IMR-90 (cell line): ENCODE results near the gene ATOSB. TPM values are rescaled to one million over a fixed set of nuclear protein-coding genes. Genes with fewer than 3 reads are reported as not detected.

Experiments used
- ATAC-seq: fragments of 200-7000 bp; cut with Tn5 transposase; 2 replicates; pipeline ENCODE4 v1.9.1; 2020; ENCODE audit warnings: low read depth, mild to moderate bottlenecking, moderate library complexity
- BruUV-seq: library from RNA; stranded (reverse); fragments of 400-500 nt; replicated peaks from 2 replicates; lab custom pipeline; 2021; lab: Mats Ljungman, UMichigan
- CTCF ChIA-PET: fragments of 300-600 bp; formaldehyde crosslinking; extraction: SDS; loops from one replicate; lab custom pipeline; 2021; ENCODE audit warnings: antibody characterized with exemption; lab: Yijun Ruan, JAX
- POLR2A ChIA-PET: fragments of 300-600 bp; sonication (Branson Sonifier 250); formaldehyde crosslinking; loops from one replicate; lab custom pipeline; 2022; ENCODE audit warnings: antibody characterized with exemption; ENCODE audit not compliant: unreplicated experiment; lab: Charles Lee
- DNase-seq: peaks from one replicate; pipeline ENCODE4 v3.0.0; 2013
- H2AFZ ChIP-seq: replicated peaks from 2 replicates; pipeline ENCODE3; 2013; ENCODE audit warnings: low read length, mild to moderate bottlenecking; ENCODE audit not compliant: poor library complexity
- H2AK5ac ChIP-seq: 2 replicates; pipeline ENCODE4 v1.6.1; 2013; ENCODE audit warnings: low read depth, low read length, inconsistent platforms
- H2AK9ac ChIP-seq: replicated peaks from 2 replicates; pipeline ENCODE3; 2013; ENCODE audit warnings: mild to moderate bottlenecking, low read depth, low read length, moderate library complexity; ENCODE audit not compliant: poor library complexity
- H2BK120ac ChIP-seq: 2 replicates; pipeline ENCODE4 v1.6.1; 2013; ENCODE audit warnings: low read depth, low read length, inconsistent platforms
- H2BK15ac ChIP-seq: 3 replicates; pipeline ENCODE4 v1.6.1; 2013; ENCODE audit warnings: low read depth, low read length, inconsistent platforms
- H2BK20ac ChIP-seq: 2 replicates; pipeline ENCODE4 v1.6.1; 2013; ENCODE audit warnings: low read depth, mild to moderate bottlenecking, inconsistent platforms, low read length, moderate library complexity
- H2BK5ac ChIP-seq: 2 replicates; pipeline ENCODE4 v1.6.1; 2013; ENCODE audit warnings: mild to moderate bottlenecking, low read depth, low read length, inconsistent platforms; ENCODE audit not compliant: poor library complexity, severe bottlenecking
- H3K14ac ChIP-seq: replicated peaks from 2 replicates; pipeline ENCODE4 v1.6.1; 2013; ENCODE audit warnings: low read depth, low read length, inconsistent platforms
- H3K18ac ChIP-seq: 2 replicates; pipeline ENCODE4 v1.6.1; 2013; ENCODE audit warnings: low read depth, low read length, control low read depth
- H3K23ac ChIP-seq: 2 replicates; pipeline ENCODE4 v1.6.1; 2013; ENCODE audit warnings: low read depth, low read length, inconsistent platforms
- H3K27ac ChIP-seq: 2 replicates; pipeline ENCODE4 v1.5.1; 2013; ENCODE audit warnings: mild to moderate bottlenecking, control low read depth, low read length; ENCODE audit not compliant: insufficient read depth
- H3K27me3 ChIP-seq: 2 replicates; pipeline ENCODE4 v1.6.1; 2013; ENCODE audit warnings: low read length; ENCODE audit not compliant: control insufficient read depth, insufficient read depth
- H3K36me3 ChIP-seq: 2 replicates; pipeline ENCODE4 v1.6.1; 2013; ENCODE audit warnings: low read length, mixed read lengths; ENCODE audit not compliant: control insufficient read depth, insufficient read depth
- H3K4ac ChIP-seq: 2 replicates; pipeline ENCODE4 v1.6.1; 2013; ENCODE audit warnings: low read depth, low read length, inconsistent platforms
- H3K4me1 ChIP-seq: 2 replicates; pipeline ENCODE4 v1.6.1; 2013; ENCODE audit warnings: low read length, mixed read lengths; ENCODE audit not compliant: control insufficient read depth, insufficient read depth
- H3K4me2 ChIP-seq: 2 replicates; pipeline ENCODE4 v1.6.1; 2013; ENCODE audit warnings: low read depth, mild to moderate bottlenecking, control low read depth, low read length, moderate library complexity
- H3K4me3 ChIP-seq: 2 replicates; pipeline ENCODE4 v1.5.1; 2013; ENCODE audit warnings: low read depth, mild to moderate bottlenecking, control low read depth, low read length, moderate library complexity; ENCODE audit not compliant: insufficient read depth
- H3K56ac ChIP-seq: 2 replicates; pipeline ENCODE4 v1.6.1; 2013; ENCODE audit warnings: low read length, inconsistent platforms; ENCODE audit not compliant: insufficient read depth; ENCODE audit errors: extremely low read depth
- H3K79me1 ChIP-seq, 2 experiments: 2 replicates each; pipeline ENCODE4 v1.6.1; 2013; ENCODE audit warnings: low read length in 2 of 2, inconsistent platforms in 1 of 2, low read depth in 1 of 2
- H3K9ac ChIP-seq: 2 replicates; pipeline ENCODE4 v1.6.1; 2013; ENCODE audit warnings: low read depth, low read length, control low read depth
- H3K9me1 ChIP-seq: 2 replicates; pipeline ENCODE4 v1.6.1; 2013; ENCODE audit warnings: low read length, inconsistent platforms; ENCODE audit not compliant: insufficient read depth
- H3K9me3 ChIP-seq: 2 replicates; pipeline ENCODE4 v1.6.1; 2013; ENCODE audit warnings: low read length; ENCODE audit not compliant: control insufficient read depth, insufficient read depth
- H4K20me1 ChIP-seq: 2 replicates; pipeline ENCODE4 v1.6.1; 2013; ENCODE audit warnings: low read length, inconsistent platforms; ENCODE audit not compliant: insufficient read depth
- H4K5ac ChIP-seq: 2 replicates; pipeline ENCODE4 v1.6.1; 2013; ENCODE audit warnings: mild to moderate bottlenecking, low read depth, low read length, control low read depth
- H4K8ac ChIP-seq, 2 experiments: 2 replicates each; pipeline ENCODE4 v1.6.1; 2013; ENCODE audit warnings: low read depth in 2 of 2, low read length in 2 of 2, control low read depth in 1 of 2, inconsistent platforms in 1 of 2
- H4K91ac ChIP-seq: 2 replicates; pipeline ENCODE4 v1.6.1; 2013; ENCODE audit warnings: low read depth, low read length, inconsistent platforms; ENCODE audit not compliant: insufficient read depth
- CEBPB ChIP-seq: IDR thresholded peaks from 2 replicates; pipeline ENCODE4 v1.6.1; 2012; ENCODE audit warnings: low read depth, low read length, improper control_type of control experiment
- CHD1 ChIP-seq: IDR thresholded peaks from 2 replicates; pipeline ENCODE4 v1.6.1; 2012; ENCODE audit warnings: low read depth, low read length, improper control_type of control experiment
- MAFK ChIP-seq: IDR thresholded peaks from 2 replicates; pipeline ENCODE4 v1.6.1; 2012; ENCODE audit warnings: low read depth, low read length, improper control_type of control experiment
- MXI1 ChIP-seq: IDR thresholded peaks from 2 replicates; pipeline ENCODE4 v1.6.1; 2012; ENCODE audit warnings: low read depth, mild to moderate bottlenecking, low read length, moderate library complexity, borderline replicate concordance
- POLR2A ChIP-seq: IDR thresholded peaks from 2 replicates; pipeline ENCODE4 v1.6.1; 2012; ENCODE audit warnings: mild to moderate bottlenecking, low read depth, low read length
- RAD21 ChIP-seq: IDR thresholded peaks from 2 replicates; pipeline ENCODE4 v1.6.1; 2012; ENCODE audit warnings: low read length, improper control_type of control experiment
- SMC3 ChIP-seq: fragments of 150-350 bp; IDR thresholded peaks from 2 replicates; pipeline ENCODE4 v1.6.1; 2016; ENCODE audit warnings: low read depth, mild to moderate bottlenecking, antibody characterized with exemption, low read length, moderate library complexity
- WGBS, 2 experiments: methylation state at CpG; one replicate each; pipeline versions ENCODE4 v1.1.5 to v1.1.7; 2013; ENCODE audit warnings: missing lambda C conversion rate in 2 of 2; ENCODE audit not compliant: insufficient read length in 1 of 2; ENCODE audit errors: extremely low coverage in 2 of 2; 5-methylcytosine and 5-hydroxymethylcytosine counted together
- dilution Hi-C: fragments of 300-500 bp; cut with HindIII; formaldehyde crosslinking; loops from one replicate; pipeline ENCODE4 v1.14.3; 2018; ENCODE audit warnings: low sequenced_read_pairs; ENCODE audit not compliant: unreplicated experiment
- in situ Hi-C: fragments of 300-500 bp; cut with MboI; formaldehyde crosslinking; loops from 3 replicates; pipeline ENCODE4 v1.14.3; 2019; ENCODE audit warnings: low sequenced_read_pairs, inconsistent platforms, mixed read lengths
- intact Hi-C: fragments of 100-400 bp; cut with micrococcal nuclease; formaldehyde crosslinking; loops from 2 replicates; pipeline ENCODE4 v1.10.0; 2022
- polyA plus RNA-seq, 3 experiments: library from polyadenylated mRNA; depleted of rRNA; stranded (reverse); fragments of >200 nt; gene quantifications; 2 replicates each; pipeline ENCODE4 v1.2.3, GENCODE V29; 2012; ENCODE audit warnings: low replicate concordance in 1 of 3
- total RNA-seq: library from RNA; depleted of rRNA; stranded (reverse); fragments of >200 nt; gene quantifications from 2 replicates; pipeline ENCODE4 v1.2.3, GENCODE V29; 2012
- TF ChIP-seq, protein P1 (sequence below): fragments of 150-350 bp; IDR thresholded peaks from 2 replicates; pipeline ENCODE4 v1.6.1; 2017; ENCODE audit warnings: mild to moderate bottlenecking, antibody characterized with exemption, low read length, low read depth
- TF ChIP-seq, protein P2 (sequence below): fragments of 150-350 bp; IDR thresholded peaks from 2 replicates; pipeline ENCODE4 v1.6.1; 2016; ENCODE audit warnings: low read depth, mild to moderate bottlenecking, low read length, moderate library complexity, borderline replicate concordance
- TF ChIP-seq, protein P3 (sequence below): conservative IDR thresholded peaks from 2 replicates; pipeline ENCODE4 v1.5.1; 2012; ENCODE audit warnings: mild to moderate bottlenecking, low read depth, low read length, improper control_type of control experiment

The ATOSB gene
- total and polyA plus RNA-seq, 2 of the 4 experiments (the other 2 are of a cell fraction): 12.0 to 40.2 TPM

DNA sequence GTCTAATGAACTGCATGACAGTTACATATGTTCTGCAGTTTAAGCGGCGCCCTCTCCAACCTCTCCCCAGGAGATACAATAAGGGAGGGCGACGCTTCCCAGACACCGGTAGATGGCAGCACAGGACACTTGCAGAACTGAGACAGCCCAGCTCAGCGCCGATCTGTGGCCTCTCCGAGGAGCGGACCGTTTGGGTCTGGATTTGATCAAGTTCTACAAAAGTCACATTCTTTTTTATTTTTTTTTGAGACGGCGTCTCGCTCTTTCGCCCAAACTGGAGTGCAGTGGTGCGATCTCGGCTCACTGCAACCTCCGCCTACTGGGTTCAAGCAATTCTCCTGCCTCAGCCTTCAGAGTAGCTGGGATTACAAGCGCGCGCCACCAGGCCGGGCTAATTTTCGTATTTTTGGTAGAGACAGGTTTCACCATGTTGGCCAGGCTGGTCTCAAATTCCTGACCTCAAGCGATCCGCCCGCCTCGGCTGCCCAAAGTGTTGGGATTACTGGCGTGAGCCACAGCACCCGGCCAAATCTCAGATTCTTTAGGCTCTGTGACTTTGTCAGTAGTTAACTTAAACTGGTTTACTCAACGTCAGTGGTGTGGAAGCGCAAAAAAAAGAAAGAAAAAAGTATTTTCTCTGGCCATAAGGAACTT, 1.4 kb upstream of the ATOSB start (continued):
- TF ChIP-seq, protein P1, sequence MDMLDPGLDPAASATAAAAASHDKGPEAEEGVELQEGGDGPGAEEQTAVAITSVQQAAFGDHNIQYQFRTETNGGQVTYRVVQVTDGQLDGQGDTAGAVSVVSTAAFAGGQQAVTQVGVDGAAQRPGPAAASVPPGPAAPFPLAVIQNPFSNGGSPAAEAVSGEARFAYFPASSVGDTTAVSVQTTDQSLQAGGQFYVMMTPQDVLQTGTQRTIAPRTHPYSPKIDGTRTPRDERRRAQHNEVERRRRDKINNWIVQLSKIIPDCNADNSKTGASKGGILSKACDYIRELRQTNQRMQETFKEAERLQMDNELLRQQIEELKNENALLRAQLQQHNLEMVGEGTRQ: no peak
- 0 out of 2 replicates have a peak, but pooled peaks have one; percentile 48 for TF ChIP-seq POLR2A

DNA sequence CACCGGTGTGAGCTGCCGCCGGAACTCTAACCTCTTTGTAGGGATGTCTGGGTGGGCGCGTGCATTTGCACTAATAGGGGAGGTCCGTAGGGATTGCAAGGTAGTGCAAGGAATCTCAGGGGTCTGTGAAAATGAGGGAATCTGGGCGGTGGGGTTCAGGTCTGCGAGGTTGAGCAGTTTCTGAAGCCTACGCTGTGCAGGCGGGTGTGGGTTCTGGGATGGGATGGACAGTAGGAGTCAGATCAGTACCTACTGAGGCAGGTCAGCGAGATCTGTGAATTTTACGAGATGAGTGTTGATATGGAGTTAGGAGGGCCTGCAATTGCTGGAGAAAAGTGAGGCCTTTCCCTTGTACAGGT, 856 bp upstream of the ATOSB start:
- in situ Hi-C loops: loop anchor here (5.0 kb wide), 2 partner anchors 361 to 436 kb away; no protein-coding TSS in a partner anchor
- 0 out of 2 replicates have a peak overlapping the region, but pooled peaks have one; percentile 2 for H3K9ac ChIP-seq
- TF ChIP-seq POLR2A: no peak
- TF ChIP-seq CEBPB: no peak
- no peak for TF ChIP-seq MAFK
- TF ChIP-seq, protein P2, sequence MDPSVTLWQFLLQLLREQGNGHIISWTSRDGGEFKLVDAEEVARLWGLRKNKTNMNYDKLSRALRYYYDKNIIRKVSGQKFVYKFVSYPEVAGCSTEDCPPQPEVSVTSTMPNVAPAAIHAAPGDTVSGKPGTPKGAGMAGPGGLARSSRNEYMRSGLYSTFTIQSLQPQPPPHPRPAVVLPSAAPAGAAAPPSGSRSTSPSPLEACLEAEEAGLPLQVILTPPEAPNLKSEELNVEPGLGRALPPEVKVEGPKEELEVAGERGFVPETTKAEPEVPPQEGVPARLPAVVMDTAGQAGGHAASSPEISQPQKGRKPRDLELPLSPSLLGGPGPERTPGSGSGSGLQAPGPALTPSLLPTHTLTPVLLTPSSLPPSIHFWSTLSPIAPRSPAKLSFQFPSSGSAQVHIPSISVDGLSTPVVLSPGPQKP: no peak
- TF ChIP-seq, protein P3, sequence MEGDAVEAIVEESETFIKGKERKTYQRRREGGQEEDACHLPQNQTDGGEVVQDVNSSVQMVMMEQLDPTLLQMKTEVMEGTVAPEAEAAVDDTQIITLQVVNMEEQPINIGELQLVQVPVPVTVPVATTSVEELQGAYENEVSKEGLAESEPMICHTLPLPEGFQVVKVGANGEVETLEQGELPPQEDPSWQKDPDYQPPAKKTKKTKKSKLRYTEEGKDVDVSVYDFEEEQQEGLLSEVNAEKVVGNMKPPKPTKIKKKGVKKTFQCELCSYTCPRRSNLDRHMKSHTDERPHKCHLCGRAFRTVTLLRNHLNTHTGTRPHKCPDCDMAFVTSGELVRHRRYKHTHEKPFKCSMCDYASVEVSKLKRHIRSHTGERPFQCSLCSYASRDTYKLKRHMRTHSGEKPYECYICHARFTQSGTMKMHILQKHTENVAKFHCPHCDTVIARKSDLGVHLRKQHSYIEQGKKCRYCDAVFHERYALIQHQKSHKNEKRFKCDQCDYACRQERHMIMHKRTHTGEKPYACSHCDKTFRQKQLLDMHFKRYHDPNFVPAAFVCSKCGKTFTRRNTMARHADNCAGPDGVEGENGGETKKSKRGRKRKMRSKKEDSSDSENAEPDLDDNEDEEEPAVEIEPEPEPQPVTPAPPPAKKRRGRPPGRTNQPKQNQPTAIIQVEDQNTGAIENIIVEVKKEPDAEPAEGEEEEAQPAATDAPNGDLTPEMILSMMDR: no peak
- no peak for TF ChIP-seq MXI1
- TF ChIP-seq CHD1: no peak
- TF ChIP-seq SMC3: no peak
- TF ChIP-seq, protein P1: no peak
- no peak for TF ChIP-seq RAD21

More for the DNA sequence above, 856 bp upstream of the ATOSB start:
- Histone ChIP-seq H3K4me2 (peak overlapping the region; percentile 88), H3K9me1 (no peaks in the 10 kb centered on the region; the same call in 1 of the 2 replicates), H3K56ac (no peak overlapping the region), H4K5ac (no peak overlapping the region), H2AK5ac (no peak overlapping the region), H3K18ac (no peak overlapping the region), H3K4me1 (peaks cover 16% of the 10 kb centered on the region), H3K27ac (no peak overlapping the region), H2BK20ac (no peak overlapping the region), H3K79me1 (peaks cover 8 to 30% of the 10 kb centered on the region in 2 experiments; a peak in 3 of 4 replicates), H3K4ac (no peak overlapping the region), H2AFZ (peak overlapping the region; percentile 91), H2BK15ac (no peak overlapping the region), H3K23ac (no peak overlapping the region), H3K27me3 (peaks cover 3% of the 10 kb centered on the region), H4K8ac (no peak overlapping the region), H4K20me1 (peaks cover 8% of the 10 kb centered on the region; the same call in 1 of the 2 replicates), H2BK5ac (no peak overlapping the region), H4K91ac (no peak overlapping the region), H2BK120ac (no peak overlapping the region), H3K9me3 (no peaks in the 10 kb centered on the region), H3K14ac (no peak overlapping the region), H2AK9ac (no peak overlapping the region), H3K4me3 (peak overlapping the region; percentile 88), H3K36me3 (no peaks in the 10 kb centered on the region)
- intact Hi-C loops (loop anchor here (1.0 to 5.0 kb wide), 7 partner anchors 46 to 486 kb away; partner anchors contain the start of gene UNC13B), dilution Hi-C loops (no loop called here)
- WGBS, 2 experiments: 0% methylated on average over 3 of the region's 12 CpGs; no CpG with 5 or more reads in 1 of the 2 experiments
- no TSS peak for BruUV-seq
- DNase-seq (no peak), ATAC-seq (peak; percentile 0; the same call in 1 of the 2 replicates)
- CTCF ChIA-PET: interaction anchor here (1.0 to 1.2 kb wide), 5 partner anchors 139 to 437 kb away, joined by 3 to 6 read pairs (median 4); no protein-coding TSS in a partner anchor
- POLR2A ChIA-PET: interaction anchor here (0.6 kb wide), 1 partner anchor 143 kb away, joined by 3 read pairs; no protein-coding TSS in a partner anchor
